Skeletal muscle cell (primary cell): Measurements from ENCODE around the gene MNT.

Experiments
- DNase-seq: peaks from one replicate; pipeline ENCODE4 v3.0.0-alpha.2; 2010; ENCODE audit warnings: low read depth
- H3K4me3 ChIP-seq: 2 replicates; pipeline ENCODE4 v1.5.1; 2011; ENCODE audit warnings: low read depth, mild to moderate bottlenecking, control low read depth, low read length, moderate library complexity

The MNT gene

DNA sequence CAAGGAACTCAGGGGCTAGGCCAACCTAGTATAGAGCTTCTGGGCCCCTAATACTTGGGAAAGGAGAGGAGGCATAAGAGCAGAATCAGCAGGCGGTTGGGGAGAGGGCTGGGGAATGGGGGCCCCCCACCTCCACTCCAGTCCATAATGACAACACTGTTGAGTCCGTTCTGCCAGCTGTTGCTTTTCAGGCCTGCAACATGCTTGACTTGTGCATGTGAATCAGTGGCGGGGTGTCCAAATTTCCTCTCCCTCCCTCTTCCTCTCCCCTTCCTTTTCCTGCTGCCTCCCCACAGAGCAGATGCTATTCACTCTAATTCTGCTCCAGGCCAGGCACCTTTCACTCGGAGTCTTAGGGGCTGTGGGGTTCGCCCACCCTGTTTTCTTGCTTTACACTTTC, 31.8 kb downstream of the MNT start:
- H3K4me3 ChIP-seq, result no peak overlapping the region
- DNase-seq, result no peak

DNA sequence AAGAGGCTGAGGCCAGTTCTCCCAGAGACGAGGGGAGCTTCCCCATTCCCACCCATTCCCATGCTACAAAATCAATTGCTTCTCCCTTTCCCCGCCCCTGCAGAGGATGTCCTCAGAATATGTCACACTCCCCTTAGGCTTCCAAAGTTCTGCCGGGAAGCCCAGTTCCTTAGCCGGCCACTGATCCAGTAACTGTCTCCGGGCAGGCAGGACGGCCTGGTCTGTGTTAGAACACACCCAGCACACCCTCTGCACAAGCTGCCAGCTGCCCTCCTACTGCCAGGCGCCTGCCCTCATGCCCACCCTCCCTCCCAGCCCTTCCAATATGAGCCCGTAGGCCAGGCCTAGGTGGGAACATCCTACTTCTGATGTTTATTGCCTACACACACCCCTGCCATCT, 32.5 kb downstream of the MNT start:
- no peak overlapping the region for H3K4me3 ChIP-seq
- no peak for DNase-seq

DNA sequence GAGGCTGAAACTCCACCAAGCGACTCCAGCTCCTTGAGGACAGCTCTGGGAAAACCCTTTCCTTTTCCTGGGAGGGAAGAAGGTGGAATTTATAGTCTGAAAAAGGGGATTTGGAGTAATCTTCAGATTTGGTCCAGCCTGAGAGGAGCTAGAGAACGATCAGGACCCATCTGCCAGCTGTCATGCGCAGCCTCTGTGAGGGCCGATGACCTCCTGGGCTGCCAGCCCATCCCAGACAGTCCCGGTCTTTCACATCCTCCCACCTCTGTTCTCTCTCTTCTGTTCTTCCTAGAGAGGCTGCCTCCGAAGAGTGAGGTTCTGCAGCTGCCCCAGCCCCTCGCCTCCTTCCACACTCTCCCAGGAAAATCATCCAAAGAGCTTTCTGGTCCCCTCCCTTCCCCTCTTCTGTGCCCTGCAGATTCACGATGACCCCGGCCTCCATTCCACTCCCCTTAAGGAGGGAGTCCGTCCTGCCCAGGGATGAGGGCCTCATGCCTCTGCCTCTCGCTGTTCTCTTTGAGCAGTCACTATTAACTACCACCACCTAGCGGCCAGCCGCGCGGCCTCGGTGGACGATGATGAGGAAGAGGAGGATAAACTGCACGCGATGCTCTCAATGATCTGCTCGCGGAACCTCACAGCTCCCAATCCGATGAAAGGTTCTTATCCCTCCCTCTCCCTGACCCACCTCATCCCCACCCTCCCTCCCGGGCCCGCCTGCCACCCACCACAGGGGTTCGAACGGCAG, 33.9 kb downstream of the MNT start:
- DNase-seq, result no peak
- no peak overlapping the region for H3K4me3 ChIP-seq

DNA sequence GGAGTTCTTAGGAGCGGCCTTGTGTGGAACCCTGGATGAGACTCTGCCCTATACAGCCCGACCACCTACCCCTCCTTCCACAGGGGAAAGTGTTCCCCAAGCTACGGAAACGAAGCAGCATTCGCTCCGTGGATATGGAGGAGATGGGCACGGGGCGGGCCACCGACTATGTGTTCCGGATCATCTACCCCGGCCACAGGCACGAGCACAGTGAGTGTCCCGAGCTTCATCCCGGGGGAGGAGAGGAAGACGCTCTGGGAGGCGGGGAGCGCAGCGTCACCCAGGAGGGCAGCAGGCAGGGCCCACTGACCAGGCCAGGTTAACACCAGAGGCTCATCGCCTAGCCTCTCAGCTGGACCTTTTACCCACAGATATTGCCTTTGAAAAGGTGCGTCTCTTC, 35.7 kb downstream of the MNT start:
- H3K4me3 ChIP-seq, result no peak overlapping the region
- no peak for DNase-seq

DNA sequence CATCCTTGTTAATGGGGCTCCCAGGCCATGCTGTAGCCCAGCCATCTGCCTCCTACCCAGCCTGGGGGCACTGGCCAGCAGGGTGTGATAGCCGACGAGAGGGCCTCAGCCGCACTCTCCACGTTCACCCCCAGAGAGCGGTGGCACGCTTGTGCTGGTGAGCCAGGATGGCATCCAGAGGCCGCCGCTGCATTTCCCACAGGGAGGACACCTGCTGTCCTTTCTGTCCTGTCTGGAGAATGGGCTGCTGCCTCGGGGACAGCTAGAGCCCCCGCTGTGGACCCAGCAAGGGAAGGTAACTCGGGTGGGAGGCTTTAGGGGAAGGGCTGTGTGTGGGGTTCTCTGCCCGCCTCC, 36.1 kb downstream of the MNT start:
- DNase-seq, result no peak
- H3K4me3 ChIP-seq, result no peak overlapping the region

DNA sequence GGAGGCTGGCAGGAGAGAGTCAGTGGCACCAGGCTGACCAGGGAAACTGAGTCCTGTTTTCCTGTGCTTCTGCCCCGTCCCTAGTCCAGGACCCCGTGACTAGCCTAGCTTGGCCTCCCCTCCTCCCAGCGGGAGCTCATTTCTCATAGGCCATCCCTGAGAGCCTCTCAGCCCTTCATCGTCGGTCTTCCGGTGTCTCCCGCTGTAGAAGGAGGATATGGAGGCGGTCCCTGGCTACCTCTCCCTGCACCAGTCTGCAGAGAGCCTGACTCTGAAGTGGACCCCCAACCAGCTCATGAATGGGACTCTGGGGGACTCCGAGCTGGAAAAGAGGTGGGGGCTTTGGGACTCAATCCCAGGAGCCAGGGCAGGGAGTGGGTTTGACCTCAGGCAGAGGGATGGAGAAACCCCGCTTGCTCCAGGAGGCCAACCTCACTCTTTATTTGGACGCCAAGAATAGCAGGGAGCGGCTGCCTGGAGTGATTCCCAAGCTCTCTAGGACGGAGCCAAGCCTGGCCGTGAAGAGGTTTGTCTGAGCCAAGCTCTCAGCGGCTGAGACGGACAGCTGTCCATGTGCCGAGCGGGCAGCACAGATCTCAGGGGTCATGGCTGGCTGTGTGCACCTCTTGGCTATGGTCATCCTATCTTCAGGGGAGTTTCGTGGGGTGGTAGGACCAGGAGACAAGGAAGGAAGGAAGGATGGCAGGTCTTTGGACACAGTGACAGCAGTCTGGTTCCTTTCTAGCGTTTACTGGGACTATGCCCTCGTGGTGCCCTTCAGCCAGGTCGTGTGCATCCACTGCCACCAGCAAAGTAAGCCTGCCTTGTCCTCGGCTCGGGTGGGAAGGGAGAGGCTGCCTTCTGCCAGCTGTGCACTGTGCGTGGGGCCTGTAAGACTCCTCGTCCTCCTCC, 36.8 kb downstream of the MNT start:
- no peak for DNase-seq
- no peak overlapping the region for H3K4me3 ChIP-seq

DNA sequence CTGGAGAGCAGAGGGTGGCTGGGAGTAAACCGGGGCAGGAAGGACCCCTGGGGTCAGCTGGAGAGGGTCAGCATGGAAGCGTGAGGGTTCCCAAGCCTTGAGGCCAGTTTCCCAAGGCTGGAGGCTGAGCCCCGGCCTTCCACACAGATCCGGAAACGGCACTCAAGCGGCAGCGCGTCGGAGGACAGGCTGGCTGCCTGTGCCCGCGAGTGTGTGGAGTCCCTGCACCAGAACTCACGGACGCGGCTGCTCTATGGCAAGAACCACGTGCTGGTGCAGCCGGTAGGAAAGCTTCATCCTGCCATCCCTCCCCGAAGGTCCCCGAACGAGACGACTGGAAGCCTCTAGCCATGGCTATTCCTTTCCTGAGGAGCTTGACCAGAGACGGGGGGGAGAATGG, 37.5 kb downstream of the MNT start:
- H3K4me3 ChIP-seq, result no peak overlapping the region
- no peak for DNase-seq

DNA sequence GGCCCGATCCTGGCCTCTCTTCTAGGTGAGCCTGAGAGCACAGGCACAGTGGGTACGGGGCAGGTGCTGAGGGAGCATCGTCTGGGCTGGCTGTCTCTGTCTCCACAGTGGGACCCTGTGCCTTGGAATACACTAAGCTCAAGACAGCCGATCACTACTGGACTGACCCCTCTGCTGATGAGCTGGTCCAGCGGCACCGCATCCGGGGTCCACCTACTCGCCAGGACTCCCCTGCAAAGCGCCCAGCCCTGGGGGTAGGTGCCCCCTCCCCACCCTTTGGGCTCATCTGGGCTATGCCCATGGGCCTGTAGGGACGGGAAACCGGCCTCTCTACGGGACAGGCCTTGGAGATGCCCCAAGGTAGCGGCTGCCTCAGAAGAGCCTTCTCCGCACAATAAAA, 38.0 kb downstream of the MNT start:
- no peak for DNase-seq
- H3K4me3 ChIP-seq, result no peak overlapping the region

DNA sequence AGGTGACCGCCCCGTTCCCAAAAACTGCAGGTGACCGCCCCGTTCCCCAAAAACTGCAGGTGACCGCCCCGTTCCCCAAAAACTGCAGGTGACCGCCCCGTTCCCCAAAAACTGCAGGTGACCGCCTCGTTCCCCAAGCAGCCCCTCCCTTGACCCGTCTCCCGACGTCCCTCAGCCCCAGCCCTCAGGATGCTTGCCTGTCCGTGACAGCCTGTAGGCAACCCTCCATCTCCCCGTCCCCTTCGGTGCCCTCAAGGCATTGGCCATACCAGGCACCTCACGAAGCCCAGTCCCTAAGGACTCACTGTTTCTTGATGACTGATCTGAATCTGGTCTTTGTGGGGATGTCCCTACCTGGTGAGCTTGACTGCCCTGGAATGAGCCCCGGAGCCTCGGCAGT, 38.4 kb downstream of the MNT start:
- no peak for DNase-seq
- no peak overlapping the region for H3K4me3 ChIP-seq

DNA sequence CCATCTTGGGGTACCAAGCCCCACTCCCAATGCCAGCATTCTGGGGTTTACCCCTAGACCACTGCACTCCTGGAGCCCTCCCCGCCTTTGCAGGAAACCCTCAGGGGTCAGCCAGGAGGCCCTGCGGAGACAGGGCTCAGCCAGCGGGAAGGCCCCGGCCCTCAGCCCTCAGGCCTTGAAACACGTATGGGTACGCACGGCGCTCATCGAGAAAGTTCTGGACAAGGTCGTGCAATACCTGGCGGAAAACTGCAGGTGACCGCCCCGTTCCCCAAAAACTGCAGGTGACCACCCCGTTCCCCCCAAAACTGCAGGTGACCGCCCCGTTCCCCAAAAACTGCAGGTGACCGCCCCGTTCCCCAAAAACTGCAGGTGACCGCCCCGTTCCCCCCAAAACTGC, 38.8 kb downstream of the MNT start:
- no peak for DNase-seq
- no peak overlapping the region for H3K4me3 ChIP-seq

DNA sequence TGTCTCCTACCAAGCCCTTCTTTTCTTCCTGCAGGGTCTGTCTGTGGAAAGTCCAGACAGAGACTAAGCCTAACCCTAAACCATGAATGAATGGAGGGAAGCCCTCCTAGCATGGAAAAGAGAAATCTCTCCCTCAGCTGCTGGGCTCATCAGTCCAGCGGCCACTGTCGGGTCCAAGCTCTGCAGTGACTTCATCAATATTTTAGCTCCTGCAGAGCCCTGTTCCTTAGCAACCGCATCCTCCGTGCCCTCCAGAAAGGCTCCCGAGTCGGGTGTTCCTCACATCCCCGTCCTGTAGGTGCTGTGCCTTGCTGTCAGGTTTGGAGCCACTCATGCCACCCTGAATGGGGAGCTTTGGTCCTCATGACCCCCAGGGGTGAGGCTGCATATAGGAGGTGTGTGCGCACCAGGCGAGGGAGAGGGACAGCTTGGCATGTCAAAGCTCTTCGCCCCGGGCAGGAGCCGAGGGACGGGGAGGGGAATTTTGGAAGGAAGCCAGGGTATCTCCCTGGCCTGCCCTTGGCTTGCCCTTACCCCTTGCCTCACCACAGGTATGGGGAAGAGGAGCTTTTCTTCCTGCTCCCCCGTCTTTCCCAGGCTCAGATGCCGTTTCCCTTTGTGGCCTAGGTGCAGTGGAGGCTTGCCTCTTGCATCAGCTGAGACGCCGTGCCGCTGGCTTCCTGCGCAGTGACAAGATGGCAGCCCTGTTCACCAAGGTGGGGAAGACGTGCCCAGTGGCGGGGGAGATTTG, 39.7 kb downstream of the MNT start:
- no peak for DNase-seq
- no peak overlapping the region for H3K4me3 ChIP-seq

DNA sequence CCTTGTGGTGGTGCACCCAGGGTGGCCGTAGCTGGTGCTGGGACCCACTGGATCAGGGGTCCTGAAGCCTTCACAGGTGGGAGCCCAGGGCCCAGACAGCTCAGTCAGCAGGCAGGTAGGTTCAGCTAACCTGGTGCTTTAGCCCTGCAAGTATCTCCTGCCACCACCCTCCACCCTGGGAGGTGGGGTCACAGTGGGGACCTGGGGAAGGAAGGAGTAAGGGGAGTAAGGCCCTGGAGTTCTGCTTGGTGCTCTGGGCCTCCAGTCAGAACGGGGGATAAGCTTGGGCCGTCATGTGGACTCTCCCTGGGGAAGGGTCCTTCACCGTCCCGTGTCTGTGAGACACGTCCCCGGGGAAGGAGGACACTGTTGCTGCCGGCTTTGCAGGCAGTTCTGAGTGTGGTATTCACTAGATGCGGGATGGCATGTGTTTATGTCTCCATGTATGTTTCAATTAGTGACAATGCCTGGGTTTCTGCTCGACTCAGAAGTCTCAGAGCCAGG, 42.9 kb downstream of the MNT start:
- H3K4me3 ChIP-seq, result no peak overlapping the region
- no peak for DNase-seq

DNA sequence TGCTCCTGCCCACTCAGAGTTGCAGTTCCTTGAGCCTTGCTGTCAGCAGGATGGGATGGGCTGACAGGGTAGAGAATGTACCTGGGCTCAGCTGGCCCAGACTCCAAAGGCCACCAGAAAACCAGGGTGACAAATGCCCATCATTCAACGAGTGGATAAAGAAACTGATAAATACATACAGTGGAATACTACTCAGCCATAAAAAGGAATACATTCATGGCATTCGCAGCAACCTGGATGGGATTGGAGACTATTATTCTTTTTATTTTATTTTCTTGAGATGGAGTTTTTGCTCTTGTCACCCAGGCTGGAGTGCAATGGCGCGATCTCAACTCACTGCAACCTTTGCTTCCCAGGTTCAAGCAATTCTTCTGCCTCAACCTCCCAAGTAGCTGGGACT, 43.6 kb downstream of the MNT start:
- H3K4me3 ChIP-seq, result no peak overlapping the region
- no peak for DNase-seq

DNA sequence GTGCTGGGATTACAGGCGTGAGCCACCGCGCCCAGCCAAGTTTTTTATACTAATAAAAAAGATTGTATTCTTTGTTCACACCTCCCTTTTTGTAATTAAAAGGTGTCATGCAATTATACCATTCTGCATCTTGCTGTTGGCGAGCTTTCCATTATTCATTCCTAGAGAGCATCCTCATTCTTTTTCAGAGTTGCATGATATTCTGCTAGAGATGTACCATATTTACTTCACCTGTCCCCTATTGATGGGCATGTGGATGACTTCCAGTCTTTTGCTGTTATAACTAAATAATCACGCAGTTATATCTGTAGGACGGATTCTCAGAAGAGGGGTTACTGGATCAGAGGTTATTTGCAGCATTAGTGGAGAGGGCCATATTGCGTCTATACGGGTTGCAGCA, 46.5 kb downstream of the MNT start:
- DNase-seq, result no peak
- no peak overlapping the region for H3K4me3 ChIP-seq

DNA sequence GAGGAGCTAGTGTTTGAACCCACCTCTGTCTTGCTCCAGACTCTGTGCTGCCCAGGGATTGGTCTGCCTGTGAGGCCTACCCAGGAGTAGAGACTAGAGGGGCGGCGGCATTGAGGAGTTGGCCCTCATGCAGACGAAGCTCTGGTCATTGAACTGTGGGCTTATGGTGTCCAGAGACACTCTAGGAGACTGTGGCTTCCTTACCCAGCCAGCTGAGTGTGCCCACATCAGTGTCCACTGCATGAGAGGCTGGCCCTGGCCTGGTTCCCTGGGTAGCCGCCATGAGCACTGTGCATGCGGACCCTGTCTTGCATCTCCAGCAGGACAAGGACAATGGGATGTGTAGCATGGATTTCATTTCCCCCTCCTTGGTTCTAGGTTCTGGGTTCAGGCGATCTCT, 49.6 kb downstream of the MNT start:
- H3K4me3 ChIP-seq, result no peak overlapping the region
- no peak for DNase-seq

DNA sequence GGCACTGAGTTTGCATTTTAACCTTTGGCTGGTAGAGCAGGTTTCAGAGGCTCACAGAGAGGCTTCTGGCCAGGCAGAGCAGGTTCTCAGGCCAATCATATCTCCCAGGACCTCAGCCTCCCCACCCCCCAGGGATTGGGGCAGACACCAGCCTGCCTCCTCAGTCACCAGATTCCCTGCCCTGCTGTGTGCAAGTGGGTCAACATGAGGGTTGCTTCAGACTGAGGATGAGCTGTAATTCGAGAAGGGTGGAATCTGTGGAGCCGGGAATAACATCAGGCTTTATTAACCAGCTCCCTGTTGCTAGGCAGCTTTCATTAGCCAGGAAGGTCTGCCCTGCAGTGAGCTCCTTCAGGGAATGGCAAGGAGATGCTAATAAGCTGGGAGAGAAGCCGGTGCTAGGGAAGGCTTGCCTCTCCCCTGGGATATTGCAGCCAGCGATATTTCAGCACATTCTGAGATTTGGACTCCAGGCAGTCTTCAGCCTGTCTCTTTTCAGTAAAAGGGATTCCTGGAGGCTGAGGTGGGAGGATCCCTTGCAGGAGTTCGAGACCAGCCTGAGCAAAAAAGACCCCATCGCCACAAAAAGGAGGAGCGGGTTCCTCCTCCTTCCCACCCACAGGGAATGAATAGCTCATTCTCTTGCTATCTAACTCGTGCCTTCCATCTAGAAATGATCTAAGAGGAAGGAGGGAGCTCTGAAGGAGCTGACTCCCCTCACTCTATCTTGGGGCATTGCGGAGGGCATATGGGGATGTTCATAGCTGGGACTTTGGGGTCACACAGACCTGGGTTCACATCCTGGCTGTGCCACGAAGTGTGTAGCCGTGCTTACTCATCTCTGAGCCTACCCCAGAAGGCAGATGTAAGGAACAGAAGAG, 52.8 kb downstream of the MNT start:
- no peak overlapping the region for H3K4me3 ChIP-seq
- peak; percentile 66 for DNase-seq

DNA sequence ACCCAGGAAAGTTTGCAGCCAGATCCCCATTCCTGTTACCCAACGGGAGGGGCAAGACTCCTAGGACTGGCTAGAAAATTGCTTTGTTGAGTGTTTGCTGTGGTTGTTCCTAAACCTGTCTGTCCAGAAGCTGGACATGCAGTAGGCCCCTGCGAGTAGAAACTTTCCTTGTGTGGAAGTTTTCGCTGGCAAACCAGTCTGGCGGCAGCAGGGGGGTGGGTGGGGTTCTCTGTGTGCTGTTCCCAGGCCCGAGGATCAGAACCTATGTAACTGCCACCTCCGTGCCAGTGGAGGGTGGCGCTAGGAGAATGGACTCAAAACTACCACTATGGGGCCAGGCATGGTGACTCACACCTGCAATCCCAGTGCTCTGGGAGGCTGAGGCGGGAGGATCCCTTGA, 54.4 kb downstream of the MNT start:
- no peak for DNase-seq

DNA sequence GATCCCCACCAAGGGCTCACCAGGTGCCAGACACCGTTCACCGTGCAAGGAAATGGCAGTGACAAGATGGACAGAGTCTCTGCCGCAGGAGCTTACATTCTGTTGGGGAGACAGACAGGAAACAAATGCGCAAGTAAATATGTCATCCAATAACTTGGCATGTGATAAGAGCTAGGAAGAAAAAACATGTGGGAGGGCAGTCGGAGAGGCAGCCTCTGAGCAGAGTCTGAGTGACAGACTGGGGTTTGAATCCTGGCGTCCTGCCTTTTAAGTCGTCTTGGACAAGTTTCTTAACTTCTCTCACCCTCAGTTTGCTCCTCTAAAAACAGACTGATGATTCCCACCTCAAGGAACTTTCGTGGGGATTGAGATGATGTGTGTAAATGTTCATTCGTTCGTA, 56.3 kb downstream of the MNT start:
- no peak for DNase-seq
- no peak overlapping the region for H3K4me3 ChIP-seq

More for the DNA sequence above, 54.4 kb downstream of the MNT start:
- no peak overlapping the region for H3K4me3 ChIP-seq

DNA sequence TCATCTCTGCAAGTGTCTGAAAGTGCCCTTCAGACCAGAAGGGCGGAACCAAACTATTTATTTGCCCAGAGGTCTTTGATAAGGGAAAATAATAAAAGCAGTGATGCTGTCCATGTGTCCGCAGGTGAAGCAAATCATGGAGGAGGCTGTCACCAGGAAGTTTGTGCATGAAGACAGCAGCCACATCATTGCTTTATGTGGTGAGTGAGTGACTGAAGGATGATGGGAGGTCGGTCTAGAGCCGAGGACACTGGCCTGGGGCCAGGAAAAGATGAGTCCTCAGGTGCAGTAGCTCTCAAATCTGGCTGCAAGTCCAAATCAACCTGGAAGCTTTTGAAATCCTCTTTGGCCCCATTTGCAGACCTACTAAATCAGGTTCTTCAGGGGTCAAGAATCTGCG, 57.4 kb downstream of the MNT start:
- H3K4me3 ChIP-seq, result no peak overlapping the region
- DNase-seq, result no peak
